ENCODE results near the gene RPS6KC1. TPM values are rescaled to one million over a fixed set of nuclear protein-coding genes. Genes with fewer than 3 reads are reported as not detected.

The RPS6KC1 gene
- polyA plus RNA-seq, 1 donor (not counting 4 experiments of a cell fraction or from before 2014, with no cell fraction given): 13.0 TPM

DNA sequence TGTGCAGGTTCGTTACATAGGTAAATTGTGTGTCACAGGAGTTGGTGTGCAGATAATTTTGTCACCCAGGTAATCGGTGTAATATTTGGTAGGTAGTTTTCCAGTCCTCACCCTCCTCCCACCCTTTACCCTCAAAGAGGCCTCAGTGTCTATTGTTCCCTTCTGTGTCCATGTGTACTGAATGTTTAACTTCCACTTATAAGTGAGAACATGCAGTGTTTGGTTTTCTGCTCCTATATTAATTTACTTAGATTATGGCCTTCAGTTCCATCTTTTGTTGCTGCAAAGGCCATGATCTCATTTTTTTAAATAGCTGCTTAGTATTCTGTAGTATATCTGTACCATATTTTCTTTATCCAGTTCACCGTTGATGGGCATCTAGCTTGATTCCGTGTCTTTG lies 87.3 kb downstream of the RPS6KC1 start:
- Histone ChIP-seq H3K4me3 (ENCODE audit: control insufficient read depth in 2 of 3, extremely low read depth in 1 of 3, insufficient read depth in 2 of 3, low read depth in 1 of 3, low read length in 3 of 3) (no peak overlapping the region), H3K9me3 (ENCODE audit: control insufficient read depth, low read depth, low read length) (no peaks in the 10 kb centered on the region), H3K27me3 (ENCODE audit: control insufficient read depth, extremely low read depth, insufficient read depth, low read length) (no peaks in the 10 kb centered on the region), H3K4me2 (ENCODE audit: control insufficient read depth, extremely low read depth, insufficient read depth, low read depth, low read length) (no peak overlapping the region), H2AFZ (ENCODE audit: control insufficient read depth, low read length) (no peak overlapping the region), H3K9ac (ENCODE audit: control insufficient read depth, extremely low read depth, insufficient read depth, low read length) (no peak overlapping the region), H3K27ac (ENCODE audit: control insufficient read depth, insufficient read depth, low read length) (no peak overlapping the region), H3K9me1 (ENCODE audit: control insufficient read depth, extremely low read depth, insufficient read depth, low read length) (no peaks in the 10 kb centered on the region), H3K36me3 (ENCODE audit: control insufficient read depth in 2 of 2, extremely low read depth in 1 of 2, insufficient read depth in 2 of 2, low read length in 2 of 2) (peaks cover 0 to 2% of the 10 kb centered on the region in 2 experiments), H3K4me1 (ENCODE audit: control insufficient read depth, extremely low read depth, insufficient read depth, low read length) (no peaks in the 10 kb centered on the region), H3K79me2 (ENCODE audit: control insufficient read depth, insufficient read depth, low read length) (peaks cover 2% of the 10 kb centered on the region), H4K20me1 (ENCODE audit: control insufficient read depth, extremely low read depth, insufficient read depth, low read length) (no peaks in the 10 kb centered on the region)
- dilution Hi-C loops (cut with MboI; ENCODE audit: extremely low pct_ligation_motif_present, low sequenced_read_pairs): no loop called here
- FAIRE-seq (no peak), DNase-seq (ENCODE audit: low read depth, low spot score) (no peak)
- TF ChIP-seq EZH2 (IDR thresholded peaks at IDR 0.05; ENCODE audit: low read length): no peak
- TF ChIP-seq, protein P1, sequence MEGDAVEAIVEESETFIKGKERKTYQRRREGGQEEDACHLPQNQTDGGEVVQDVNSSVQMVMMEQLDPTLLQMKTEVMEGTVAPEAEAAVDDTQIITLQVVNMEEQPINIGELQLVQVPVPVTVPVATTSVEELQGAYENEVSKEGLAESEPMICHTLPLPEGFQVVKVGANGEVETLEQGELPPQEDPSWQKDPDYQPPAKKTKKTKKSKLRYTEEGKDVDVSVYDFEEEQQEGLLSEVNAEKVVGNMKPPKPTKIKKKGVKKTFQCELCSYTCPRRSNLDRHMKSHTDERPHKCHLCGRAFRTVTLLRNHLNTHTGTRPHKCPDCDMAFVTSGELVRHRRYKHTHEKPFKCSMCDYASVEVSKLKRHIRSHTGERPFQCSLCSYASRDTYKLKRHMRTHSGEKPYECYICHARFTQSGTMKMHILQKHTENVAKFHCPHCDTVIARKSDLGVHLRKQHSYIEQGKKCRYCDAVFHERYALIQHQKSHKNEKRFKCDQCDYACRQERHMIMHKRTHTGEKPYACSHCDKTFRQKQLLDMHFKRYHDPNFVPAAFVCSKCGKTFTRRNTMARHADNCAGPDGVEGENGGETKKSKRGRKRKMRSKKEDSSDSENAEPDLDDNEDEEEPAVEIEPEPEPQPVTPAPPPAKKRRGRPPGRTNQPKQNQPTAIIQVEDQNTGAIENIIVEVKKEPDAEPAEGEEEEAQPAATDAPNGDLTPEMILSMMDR (optimal IDR thresholded peaks at IDR 0.05 in 1 of 3, IDR thresholded peaks at IDR 0.05 in 1 of 3, conservative IDR thresholded peaks at IDR 0.05 in 1 of 3; ENCODE audit: extremely low read depth in 1 of 3, insufficient read depth in 2 of 3, low read length in 3 of 3): no peak

- Histone ChIP-seq H3K79me2 (ENCODE audit: control insufficient read depth, insufficient read depth, low read length) (peaks cover 2% of the 10 kb centered on the region), H4K20me1 (ENCODE audit: control insufficient read depth, extremely low read depth, insufficient read depth, low read length) (no peaks in the 10 kb centered on the region)
- no peak for FAIRE-seq
Measured at GRCh38 chr1:213138892-213139291, 87.9 kb downstream of the RPS6KC1 start.

More at GRCh38 chr1:213138892-213139291, 87.9 kb downstream of the RPS6KC1 start:
- Histone ChIP-seq H3K9me3 (ENCODE audit: control insufficient read depth, low read depth, low read length) (no peaks in the 10 kb centered on the region), H3K4me1 (ENCODE audit: control insufficient read depth, extremely low read depth, insufficient read depth, low read length) (no peaks in the 10 kb centered on the region), H3K27ac (ENCODE audit: control insufficient read depth, insufficient read depth, low read length) (no peak overlapping the region), H3K4me3 (ENCODE audit: control insufficient read depth in 2 of 3, extremely low read depth in 1 of 3, insufficient read depth in 2 of 3, low read depth in 1 of 3, low read length in 3 of 3) (no peak overlapping the region), H3K4me2 (ENCODE audit: control insufficient read depth, extremely low read depth, insufficient read depth, low read depth, low read length) (no peak overlapping the region), H3K9ac (ENCODE audit: control insufficient read depth, extremely low read depth, insufficient read depth, low read length) (no peak overlapping the region), H3K27me3 (ENCODE audit: control insufficient read depth, extremely low read depth, insufficient read depth, low read length) (no peaks in the 10 kb centered on the region), H3K36me3 (ENCODE audit: control insufficient read depth in 2 of 2, extremely low read depth in 1 of 2, insufficient read depth in 2 of 2, low read length in 2 of 2) (peaks cover 0 to 2% of the 10 kb centered on the region in 2 experiments), H2AFZ (ENCODE audit: control insufficient read depth, low read length) (no peak overlapping the region), H3K9me1 (ENCODE audit: control insufficient read depth, extremely low read depth, insufficient read depth, low read length) (no peaks in the 10 kb centered on the region)
- no peak for TF ChIP-seq EZH2 (IDR thresholded peaks at IDR 0.05; ENCODE audit: low read length)
- TF ChIP-seq, protein P1 (optimal IDR thresholded peaks at IDR 0.05 in 1 of 3, IDR thresholded peaks at IDR 0.05 in 1 of 3, conservative IDR thresholded peaks at IDR 0.05 in 1 of 3; ENCODE audit: extremely low read depth in 1 of 3, insufficient read depth in 2 of 3, low read length in 3 of 3): no peak
- dilution Hi-C loops (cut with MboI; ENCODE audit: extremely low pct_ligation_motif_present, low sequenced_read_pairs): no loop called here
- no peak for DNase-seq (ENCODE audit: low read depth, low spot score)

All from keratinocyte (primary cell).